HG02623 (cell line): ENCODE measurements around the gene ZMAT1.
"Not testable (repeated sequence)": the region's sequence is repeated elsewhere in the genome, so short reads cannot be mapped to it uniquely, and the experiment has no call there.

Experiments used
- ATAC-seq: cut with Tn5 transposase; IDR thresholded peaks from one replicate; pipeline ENCODE4 v1.9.1; 2021; ENCODE audit warnings: moderate library complexity; ENCODE audit not compliant: unreplicated experiment

The ZMAT1 gene

DNA sequence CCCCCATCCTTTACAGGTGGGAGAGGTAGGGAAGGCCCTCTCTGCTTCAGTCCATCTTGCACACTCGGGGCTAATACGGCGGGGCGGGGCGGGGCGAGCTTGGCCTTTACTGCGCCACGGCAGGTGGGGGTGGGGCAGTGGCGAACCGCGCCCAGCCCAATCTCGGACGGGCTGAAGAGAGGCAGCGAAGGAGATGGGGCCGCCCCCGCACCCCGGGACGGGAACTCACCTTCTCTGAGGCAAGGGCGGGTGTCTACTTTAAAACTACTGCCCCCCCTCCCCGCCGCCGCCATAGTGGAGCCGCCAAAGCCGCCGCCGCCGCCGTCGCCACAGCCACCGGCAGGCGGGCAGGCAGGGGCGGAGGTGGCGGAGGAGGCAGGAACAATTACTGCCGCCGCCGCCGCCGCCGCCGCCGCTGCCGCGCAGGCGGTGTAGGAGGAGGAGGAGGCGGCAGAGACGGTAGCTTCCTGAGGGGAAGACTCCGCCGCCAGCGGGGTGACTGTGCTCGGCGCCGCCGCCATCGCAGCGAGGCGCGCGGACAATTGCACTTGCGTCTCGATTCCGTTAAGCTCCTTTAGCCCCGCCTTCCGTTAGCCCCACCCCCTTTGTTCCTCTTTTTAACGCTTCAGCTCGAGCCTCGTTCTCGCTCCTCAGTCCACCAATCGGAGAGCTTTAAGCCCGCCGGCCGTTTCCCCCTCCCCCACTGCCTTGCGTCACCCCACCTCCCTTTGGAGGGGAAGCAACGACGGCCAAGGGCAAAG, at the start of gene ZMAT1:
Gene ZMAT1, minus strand, starts transcription at position 540 of the 761 bp plus-strand sequence. Its CDS starts 19 bp downstream, at position 521.
- peak; percentile 86 for ATAC-seq

DNA sequence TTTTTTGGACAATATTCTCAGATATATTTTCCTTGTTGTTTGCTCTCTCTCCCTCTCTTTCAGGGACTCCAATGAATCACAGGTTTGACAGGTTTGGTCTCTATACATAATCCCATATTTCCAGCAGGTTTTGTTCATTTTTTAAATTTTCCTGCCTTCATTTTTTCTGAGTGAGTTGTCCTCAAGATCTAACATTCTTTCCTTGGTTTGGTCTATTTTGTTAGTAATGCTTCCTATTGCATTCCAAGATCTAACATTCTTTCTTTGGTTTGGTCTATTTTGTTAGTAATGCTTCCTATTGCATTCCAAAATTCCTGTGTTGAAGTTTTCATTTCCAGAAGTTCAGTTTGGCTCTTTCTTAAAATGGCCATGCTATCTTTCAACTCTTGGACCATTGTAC, 45.3 kb upstream of the ZMAT1 start:
- ATAC-seq = no peak

DNA sequence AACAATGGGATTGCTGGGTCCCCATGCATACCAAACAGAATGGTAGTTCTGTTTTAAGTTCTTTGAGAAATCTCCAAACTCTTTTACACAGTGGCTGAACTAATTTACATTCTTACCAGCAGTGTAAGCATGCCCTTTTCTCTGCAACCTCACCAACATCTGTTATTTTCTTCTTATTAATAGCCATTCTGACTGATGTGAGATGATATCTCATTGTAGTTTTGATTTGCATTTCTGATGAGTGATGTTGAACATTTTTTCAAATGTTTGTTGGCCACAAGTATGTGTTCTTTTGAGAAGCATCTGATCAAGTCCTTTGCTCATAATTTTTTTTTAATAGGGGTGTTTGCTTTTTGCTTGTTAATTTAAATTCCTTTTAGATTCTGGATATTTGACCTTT, 41.2 kb upstream of the ZMAT1 start:
- ATAC-seq = no peak

DNA sequence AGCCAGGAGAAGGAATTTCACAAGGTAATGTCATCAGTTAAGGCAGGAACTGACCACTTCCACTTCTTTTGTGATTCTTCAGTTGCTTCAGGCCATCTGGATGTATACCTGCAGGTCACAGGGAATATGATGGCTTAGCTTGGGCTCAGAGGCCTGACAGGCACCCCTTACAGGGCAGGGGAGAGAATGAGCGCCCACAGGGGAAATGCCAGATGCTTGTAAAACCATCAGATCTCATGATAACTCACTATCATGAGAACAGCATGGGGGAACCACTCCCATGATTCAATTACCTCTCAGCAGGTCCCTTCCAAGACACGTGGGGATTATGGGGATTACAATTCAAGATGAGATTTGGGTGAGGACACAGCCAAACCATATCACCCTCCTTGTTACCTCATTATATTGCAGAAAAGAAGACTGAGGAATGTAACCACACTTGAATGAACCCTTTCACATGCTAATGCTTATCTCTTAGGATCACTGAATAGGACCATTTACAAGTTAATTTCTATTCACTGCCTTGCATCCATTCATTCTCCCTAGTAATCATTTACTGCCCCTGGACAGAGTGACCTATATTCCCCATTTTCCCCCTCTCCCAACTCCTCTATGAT, 33.2 kb upstream of the ZMAT1 start:
- ATAC-seq = not testable (repeated sequence)

DNA sequence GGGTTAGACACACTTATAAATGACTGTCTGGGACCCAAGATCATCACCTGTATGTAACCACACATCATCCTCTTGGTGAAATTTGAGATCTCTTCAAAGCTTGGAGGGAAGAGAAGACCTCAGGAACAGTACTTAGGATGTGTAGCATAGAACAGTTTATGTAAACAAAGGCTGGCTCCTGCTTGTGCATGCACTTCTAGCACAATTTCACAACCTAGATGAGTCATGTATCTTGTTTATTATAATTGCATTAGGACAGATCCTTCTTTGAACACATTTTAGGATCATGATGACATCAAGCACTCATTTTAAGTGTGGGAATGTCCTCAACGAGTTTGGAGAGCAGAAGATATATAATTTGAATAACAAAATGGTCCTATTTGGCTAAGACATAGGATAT, 26.3 kb upstream of the ZMAT1 start:
- no peak for ATAC-seq

DNA sequence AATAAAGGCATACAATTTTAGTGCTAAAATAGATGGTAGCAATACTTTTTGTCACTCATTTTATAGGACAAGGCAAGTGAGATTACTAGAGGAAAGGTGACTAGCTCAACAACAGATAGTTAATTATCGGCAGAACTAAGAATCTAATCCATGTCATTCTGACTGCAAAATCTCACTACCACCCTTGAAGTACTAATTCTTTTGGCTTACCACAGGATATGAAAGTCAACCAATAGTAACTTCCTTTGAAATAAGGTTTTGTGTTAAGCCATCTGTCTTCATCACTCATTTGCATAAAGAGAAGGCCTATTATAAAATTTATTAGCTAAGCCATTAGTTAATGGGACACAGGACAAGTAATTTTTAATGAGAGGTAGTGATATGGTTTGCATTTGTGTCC, 25.3 kb upstream of the ZMAT1 start:
- no peak for ATAC-seq

DNA sequence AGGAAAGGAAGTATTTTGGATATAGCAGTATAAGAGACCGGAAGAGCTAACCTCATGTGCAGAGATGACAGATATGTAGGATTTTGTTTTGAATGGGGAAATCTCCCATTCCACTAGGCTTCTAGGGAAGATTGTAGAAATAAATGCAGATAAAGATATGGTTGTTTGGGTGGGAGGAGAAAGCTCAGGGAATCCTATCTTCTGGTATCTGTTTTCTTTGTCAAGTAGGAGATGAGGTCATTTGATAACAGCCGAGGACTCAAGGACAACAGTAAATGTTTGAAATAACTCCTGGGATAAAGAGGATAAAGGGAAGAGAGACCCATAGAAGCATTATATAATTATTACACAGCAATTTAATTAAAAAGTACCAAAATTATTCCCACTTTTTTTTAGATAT, 24.7 kb upstream of the ZMAT1 start:
- ATAC-seq = no peak

DNA sequence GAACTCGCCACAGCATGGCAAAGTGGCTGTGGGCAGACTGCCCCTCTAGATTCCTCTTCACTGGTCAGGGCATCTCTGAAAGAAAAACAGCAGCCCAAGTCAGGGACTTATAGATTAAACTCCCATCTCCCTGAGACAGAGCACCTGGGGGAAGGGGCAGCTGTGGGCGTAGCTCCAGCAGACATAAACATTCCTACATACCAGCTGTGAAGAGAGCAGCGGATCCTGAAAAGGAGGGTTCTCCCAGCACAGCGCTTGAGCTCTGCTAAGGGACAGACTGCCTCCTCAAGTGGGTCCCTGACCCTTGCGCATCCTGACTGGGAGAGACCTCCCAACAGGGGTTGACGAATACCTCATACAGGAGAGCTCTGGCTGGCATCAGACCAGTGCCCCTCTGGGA, 18.8 kb upstream of the ZMAT1 start:
- ATAC-seq = no peak

DNA sequence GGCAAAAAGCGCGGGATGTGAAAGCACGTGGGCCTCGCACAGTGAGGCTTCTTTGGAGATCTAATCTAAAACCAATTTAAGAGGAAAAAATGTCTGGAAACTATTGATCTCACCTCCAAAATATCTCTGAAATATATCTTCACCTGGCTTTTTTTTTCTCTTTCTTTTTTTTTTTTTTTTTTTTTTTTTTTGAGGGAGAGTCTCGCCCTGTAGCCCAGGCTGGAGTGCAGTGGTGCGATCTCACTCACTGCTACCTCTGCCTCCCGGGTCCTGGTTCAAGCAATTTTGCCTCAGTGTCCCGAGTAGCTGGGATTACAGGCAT, 383 bp upstream of the ZMAT1 start:
- ATAC-seq = no peak

DNA sequence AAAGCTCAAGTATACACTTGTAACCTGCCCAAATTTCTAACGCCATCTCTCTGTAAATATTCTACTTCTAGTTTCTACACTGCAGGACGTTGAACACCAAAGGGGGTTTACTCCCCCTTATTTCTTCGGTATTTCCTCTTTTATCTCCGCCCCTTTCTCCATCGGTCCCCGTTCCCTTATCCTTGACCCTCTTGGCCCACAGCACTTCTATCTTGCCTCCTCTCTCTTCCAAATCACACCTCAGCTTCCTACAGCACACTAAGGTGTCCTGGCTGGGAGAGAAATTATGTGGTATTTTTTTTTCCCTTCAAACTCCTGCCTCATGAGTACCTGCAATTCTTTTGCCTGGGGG, 715 bp downstream of the ZMAT1 start:
- ATAC-seq = no peak

DNA sequence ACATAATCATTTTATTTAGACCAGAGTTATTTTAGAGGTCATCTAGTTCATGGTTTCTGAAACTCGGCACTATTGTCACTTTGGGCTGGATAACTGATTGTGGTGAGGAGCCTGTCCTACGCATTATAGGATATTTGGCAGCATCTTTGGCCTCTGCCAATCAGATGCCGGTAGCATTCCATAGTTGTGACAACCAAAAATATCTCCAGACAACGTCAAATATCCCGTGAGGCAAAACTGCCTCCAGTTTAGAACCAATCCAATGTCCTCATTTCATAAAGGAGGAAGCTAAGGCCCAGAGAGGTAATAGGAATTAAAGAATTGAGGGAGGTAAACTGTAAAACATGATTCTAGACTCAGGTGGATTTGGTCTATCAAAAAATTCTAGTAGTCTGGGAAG, 6.1 kb downstream of the ZMAT1 start:
- no peak for ATAC-seq

DNA sequence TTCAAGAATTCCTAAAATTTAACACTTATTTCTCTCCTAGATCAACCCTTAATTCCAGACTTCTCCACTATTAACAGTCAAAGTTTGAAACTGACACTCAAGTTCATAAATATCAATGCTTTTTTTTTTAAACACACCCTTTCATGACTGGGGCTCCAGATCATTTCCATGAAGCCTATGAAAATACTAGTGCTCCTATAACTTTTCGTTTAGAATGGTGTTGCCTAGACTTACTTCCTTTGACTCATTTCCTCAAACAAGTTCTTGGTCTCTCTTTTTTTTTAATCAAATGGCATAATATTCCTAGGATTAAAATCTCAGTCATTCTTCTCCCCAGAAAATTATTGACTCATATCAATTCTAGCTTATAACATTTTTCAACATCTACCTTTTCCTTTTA, 13.1 kb downstream of the ZMAT1 start:
- no peak for ATAC-seq

DNA sequence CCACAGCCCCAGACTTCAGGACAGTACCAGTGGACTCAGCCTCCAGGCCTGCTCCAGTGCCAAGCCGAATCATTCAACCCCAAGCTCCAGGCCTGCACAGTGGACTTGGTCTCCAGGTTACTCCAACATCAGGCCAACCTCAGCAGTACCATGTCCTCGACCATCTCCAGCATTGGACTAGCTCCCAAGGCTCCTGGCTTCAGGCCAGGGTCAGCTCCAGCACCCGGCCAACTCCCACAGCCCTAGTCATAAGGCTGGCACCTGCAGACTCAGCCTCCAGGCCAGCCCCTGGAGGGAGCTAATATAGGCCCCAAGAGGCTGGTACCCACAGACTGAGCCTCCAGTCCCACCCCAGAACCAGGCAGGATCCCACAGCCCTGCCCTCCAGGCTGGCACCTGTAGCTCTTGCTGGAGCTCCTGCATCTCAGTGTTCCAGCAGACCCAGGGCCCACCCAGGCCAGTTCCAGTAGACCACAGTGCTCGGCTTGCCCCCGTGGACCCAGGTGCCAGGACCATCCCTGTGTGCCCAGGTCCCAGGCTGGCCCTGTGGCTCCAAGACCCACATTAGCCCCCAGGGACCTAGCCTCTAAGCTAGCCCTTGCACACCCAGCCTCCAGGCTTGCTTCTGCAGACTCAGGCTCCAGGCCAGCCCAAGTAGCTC, 25.6 kb downstream of the ZMAT1 start:
- no peak for ATAC-seq

DNA sequence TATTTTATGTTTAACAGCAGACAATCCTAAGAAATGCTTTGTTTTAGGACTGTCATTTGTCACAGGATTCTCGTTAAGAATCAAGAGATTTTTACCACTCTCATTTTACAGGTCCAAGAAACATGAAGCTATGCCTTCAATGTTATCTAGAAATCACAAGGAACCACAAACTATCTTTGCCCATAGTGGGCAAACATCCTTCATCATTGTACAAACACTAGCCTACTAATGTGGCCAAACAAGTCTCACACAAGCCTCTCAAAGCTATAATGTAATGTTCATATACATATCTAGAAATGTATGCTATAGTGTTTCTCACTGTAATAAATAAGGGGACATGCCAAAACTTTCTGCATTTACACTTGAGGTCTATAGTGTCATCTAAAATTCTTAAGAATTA, 26.8 kb downstream of the ZMAT1 start:
- no peak for ATAC-seq
